ENCODE results near the gene PRKCH. TPM values are rescaled to one million over a fixed set of nuclear protein-coding genes. Genes with fewer than 3 reads are reported as not detected.

The PRKCH gene
- polyA plus RNA-seq, 1 donor from 2014 or later, result 2.0 TPM

DNA sequence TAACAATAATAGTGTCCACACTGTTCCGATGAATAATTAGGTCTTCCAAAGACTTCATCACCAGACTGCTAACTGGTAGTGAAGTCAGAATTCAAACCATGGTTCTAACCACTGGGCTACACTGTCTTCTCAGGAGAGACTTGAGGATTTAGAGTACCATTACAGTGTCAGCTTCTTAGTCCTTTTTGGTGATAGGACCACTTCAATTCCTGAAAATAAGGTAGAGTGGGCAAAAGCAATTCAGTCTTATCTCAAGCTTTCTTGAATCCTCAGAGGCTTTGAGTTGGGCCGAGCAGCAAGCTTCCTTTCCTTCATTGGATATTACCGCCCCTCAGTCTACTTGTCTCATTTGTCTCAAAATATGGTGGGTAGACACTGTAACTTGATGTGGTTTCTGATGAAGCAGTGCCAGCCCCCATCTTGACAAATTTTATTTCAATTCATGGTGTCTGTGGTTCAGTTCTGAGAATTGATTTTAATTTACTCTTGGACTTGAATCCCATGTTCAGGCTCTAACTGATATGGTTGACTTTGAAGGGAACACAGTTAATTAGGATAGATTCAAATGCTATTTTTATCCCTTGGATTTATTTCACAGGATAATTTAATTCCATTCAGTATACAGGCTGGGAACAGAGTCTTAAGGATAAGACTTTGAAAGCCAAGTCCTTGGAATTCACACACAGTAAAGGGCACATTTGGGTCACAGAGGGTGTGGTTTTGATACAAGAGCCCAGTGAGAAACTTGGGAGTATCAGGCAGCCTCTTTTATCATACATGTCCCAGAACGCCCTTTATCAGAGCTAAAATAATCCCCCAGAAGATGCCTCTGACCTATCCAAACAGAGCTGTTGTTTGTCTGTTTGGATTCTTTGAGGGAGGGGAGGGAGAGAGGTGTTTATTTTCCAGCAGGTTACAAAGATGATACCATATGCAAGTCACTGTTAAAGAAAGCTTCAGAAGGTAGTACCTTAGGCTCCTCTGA lies 167.3 kb downstream of the PRKCH start:
- Histone ChIP-seq H2AFZ (ENCODE audit: low read depth, low read length) (no peak overlapping the region), H3F3A (ENCODE audit: insufficient read depth, low read length, poor library complexity, severe bottlenecking) (no peaks in the 10 kb centered on the region)

DNA sequence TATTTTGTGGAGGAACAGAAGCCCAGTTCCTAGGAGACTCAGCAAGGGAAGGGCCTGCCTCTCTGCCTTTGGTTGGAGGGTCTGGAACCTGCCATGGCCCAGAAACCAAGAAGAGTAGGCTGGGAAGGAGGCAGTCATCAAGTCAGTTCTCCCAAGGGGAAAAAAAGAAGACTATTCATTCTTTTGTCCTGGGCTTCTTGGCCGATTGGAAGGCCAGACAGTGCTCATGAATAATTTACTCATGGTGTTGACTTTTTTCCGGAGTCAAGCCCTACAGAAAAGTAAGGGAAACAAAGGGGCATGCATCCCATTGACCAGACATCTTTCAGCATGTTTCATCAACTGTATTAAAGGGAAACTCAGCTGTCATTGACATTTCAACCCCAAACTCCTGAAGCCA lies 168.1 kb downstream of the PRKCH start:
- no peak overlapping the region for H3K4me2 ChIP-seq (ENCODE audit: low read length)
- H3K9me3 ChIP-seq (ENCODE audit: low read length), result no peaks in the 10 kb centered on the region
- no peaks in the 10 kb centered on the region for H3K36me3 ChIP-seq (ENCODE audit: insufficient read depth, low read length)
- no peak overlapping the region for H3K9ac ChIP-seq (ENCODE audit: low read length)
- no peaks in the 10 kb centered on the region for H3F3A ChIP-seq (ENCODE audit: insufficient read depth, low read length, poor library complexity, severe bottlenecking)
- H4K20me1 ChIP-seq (ENCODE audit: insufficient read depth), result no peaks in the 10 kb centered on the region
- H3K9me2 ChIP-seq (ENCODE audit: insufficient read depth, low read length), result no peaks in the 10 kb centered on the region
- no peak overlapping the region for H3K27ac ChIP-seq (ENCODE audit: low read length)
- H3K4me3 ChIP-seq (ENCODE audit: low read length), result no peak overlapping the region
- H3K27me3 ChIP-seq (ENCODE audit: insufficient read depth, low read depth, low read length), result no peaks in the 10 kb centered on the region
- H2AFZ ChIP-seq (ENCODE audit: low read depth, low read length), result no peak overlapping the region
- no peaks in the 10 kb centered on the region for H3K79me2 ChIP-seq (replicated peaks; ENCODE audit: insufficient read depth, low read length)
- TF ChIP-seq POLR2AphosphoS5 (IDR thresholded peaks at IDR 0.05) (no peak), RAD21 (conservative IDR thresholded peaks at IDR 0.05) (no peak), MXI1 (conservative IDR thresholded peaks at IDR 0.05; ENCODE audit: poor library complexity, severe bottlenecking) (no peak), EP300 (conservative IDR thresholded peaks at IDR 0.05; ENCODE audit: poor library complexity, severe bottlenecking) (no peak), EZH2 (IDR thresholded peaks at IDR 0.05; ENCODE audit: borderline replicate concordance, insufficient read depth, low read length, poor library complexity, severe bottlenecking) (no peak), TAF1 (IDR thresholded peaks at IDR 0.05; ENCODE audit: low read depth) (no peak)
- TF ChIP-seq, protein P1, sequence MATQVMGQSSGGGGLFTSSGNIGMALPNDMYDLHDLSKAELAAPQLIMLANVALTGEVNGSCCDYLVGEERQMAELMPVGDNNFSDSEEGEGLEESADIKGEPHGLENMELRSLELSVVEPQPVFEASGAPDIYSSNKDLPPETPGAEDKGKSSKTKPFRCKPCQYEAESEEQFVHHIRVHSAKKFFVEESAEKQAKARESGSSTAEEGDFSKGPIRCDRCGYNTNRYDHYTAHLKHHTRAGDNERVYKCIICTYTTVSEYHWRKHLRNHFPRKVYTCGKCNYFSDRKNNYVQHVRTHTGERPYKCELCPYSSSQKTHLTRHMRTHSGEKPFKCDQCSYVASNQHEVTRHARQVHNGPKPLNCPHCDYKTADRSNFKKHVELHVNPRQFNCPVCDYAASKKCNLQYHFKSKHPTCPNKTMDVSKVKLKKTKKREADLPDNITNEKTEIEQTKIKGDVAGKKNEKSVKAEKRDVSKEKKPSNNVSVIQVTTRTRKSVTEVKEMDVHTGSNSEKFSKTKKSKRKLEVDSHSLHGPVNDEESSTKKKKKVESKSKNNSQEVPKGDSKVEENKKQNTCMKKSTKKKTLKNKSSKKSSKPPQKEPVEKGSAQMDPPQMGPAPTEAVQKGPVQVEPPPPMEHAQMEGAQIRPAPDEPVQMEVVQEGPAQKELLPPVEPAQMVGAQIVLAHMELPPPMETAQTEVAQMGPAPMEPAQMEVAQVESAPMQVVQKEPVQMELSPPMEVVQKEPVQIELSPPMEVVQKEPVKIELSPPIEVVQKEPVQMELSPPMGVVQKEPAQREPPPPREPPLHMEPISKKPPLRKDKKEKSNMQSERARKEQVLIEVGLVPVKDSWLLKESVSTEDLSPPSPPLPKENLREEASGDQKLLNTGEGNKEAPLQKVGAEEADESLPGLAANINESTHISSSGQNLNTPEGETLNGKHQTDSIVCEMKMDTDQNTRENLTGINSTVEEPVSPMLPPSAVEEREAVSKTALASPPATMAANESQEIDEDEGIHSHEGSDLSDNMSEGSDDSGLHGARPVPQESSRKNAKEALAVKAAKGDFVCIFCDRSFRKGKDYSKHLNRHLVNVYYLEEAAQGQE (IDR thresholded peaks at IDR 0.05; ENCODE audit: borderline replicate concordance), result no peak
- TF ChIP-seq, protein P2, sequence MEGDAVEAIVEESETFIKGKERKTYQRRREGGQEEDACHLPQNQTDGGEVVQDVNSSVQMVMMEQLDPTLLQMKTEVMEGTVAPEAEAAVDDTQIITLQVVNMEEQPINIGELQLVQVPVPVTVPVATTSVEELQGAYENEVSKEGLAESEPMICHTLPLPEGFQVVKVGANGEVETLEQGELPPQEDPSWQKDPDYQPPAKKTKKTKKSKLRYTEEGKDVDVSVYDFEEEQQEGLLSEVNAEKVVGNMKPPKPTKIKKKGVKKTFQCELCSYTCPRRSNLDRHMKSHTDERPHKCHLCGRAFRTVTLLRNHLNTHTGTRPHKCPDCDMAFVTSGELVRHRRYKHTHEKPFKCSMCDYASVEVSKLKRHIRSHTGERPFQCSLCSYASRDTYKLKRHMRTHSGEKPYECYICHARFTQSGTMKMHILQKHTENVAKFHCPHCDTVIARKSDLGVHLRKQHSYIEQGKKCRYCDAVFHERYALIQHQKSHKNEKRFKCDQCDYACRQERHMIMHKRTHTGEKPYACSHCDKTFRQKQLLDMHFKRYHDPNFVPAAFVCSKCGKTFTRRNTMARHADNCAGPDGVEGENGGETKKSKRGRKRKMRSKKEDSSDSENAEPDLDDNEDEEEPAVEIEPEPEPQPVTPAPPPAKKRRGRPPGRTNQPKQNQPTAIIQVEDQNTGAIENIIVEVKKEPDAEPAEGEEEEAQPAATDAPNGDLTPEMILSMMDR (IDR thresholded peaks at IDR 0.05; ENCODE audit: poor library complexity, severe bottlenecking), result no peak

More for the DNA sequence above, 167.3 kb downstream of the PRKCH start:
- Histone ChIP-seq H3K79me2 (replicated peaks; ENCODE audit: insufficient read depth, low read length) (no peaks in the 10 kb centered on the region), H3K9me3 (ENCODE audit: low read length) (no peaks in the 10 kb centered on the region), H4K20me1 (ENCODE audit: insufficient read depth) (no peaks in the 10 kb centered on the region), H3K9me2 (ENCODE audit: insufficient read depth, low read length) (no peaks in the 10 kb centered on the region), H3K36me3 (ENCODE audit: insufficient read depth, low read length) (no peaks in the 10 kb centered on the region), H3K9ac (ENCODE audit: low read length) (no peak overlapping the region), H3K4me3 (ENCODE audit: low read length) (no peak overlapping the region), H3K27ac (ENCODE audit: low read length) (no peak overlapping the region), H3K4me2 (ENCODE audit: low read length) (no peak overlapping the region), H3K27me3 (ENCODE audit: insufficient read depth, low read depth, low read length) (no peaks in the 10 kb centered on the region)
- TF ChIP-seq TAF1 (IDR thresholded peaks at IDR 0.05; ENCODE audit: low read depth), result no peak
- TF ChIP-seq, protein P1 (IDR thresholded peaks at IDR 0.05; ENCODE audit: borderline replicate concordance), result no peak
- TF ChIP-seq SMC3 (conservative IDR thresholded peaks at IDR 0.05; ENCODE audit: poor library complexity), result no peak
- TF ChIP-seq, protein P2 (IDR thresholded peaks at IDR 0.05; ENCODE audit: poor library complexity, severe bottlenecking), result no peak
- TF ChIP-seq POLR2AphosphoS5 (IDR thresholded peaks at IDR 0.05), result no peak
- no peak for TF ChIP-seq RAD21 (conservative IDR thresholded peaks at IDR 0.05)
- TF ChIP-seq EP300 (conservative IDR thresholded peaks at IDR 0.05; ENCODE audit: poor library complexity, severe bottlenecking), result no peak
- TF ChIP-seq MXI1 (conservative IDR thresholded peaks at IDR 0.05; ENCODE audit: poor library complexity, severe bottlenecking), result no peak
- no peak for TF ChIP-seq EZH2 (IDR thresholded peaks at IDR 0.05; ENCODE audit: borderline replicate concordance, insufficient read depth, low read length, poor library complexity, severe bottlenecking)
